Hepatocyte (in vitro differentiated cells): Measurements from ENCODE around the gene CD93.

Experiments
- CTCF ChIP-seq: fragments of 200-600 bp; sonication (generic); IDR thresholded peaks from 2 replicates; pipeline ENCODE4 v1.5.1; 2016; ENCODE audit warnings: antibody characterized with exemption, mild to moderate bottlenecking; ENCODE audit not compliant: poor library complexity
- EZH2 ChIP-seq: fragments of 200-600 bp; sonication (generic); IDR thresholded peaks from 2 replicates; pipeline ENCODE4 v1.6.1; 2016; ENCODE audit warnings: antibody characterized with exemption, mild to moderate bottlenecking, borderline replicate concordance
- EZH2phosphoT487 ChIP-seq: fragments of 200-600 bp; sonication (generic); IDR thresholded peaks from one replicate; pipeline ENCODE4 v1.6.1; 2018; ENCODE audit warnings: antibody characterized with exemption, mild to moderate bottlenecking, low read depth, moderate library complexity; ENCODE audit not compliant: unreplicated experiment, severe bottlenecking

- TF ChIP-seq CTCF (no peak), EZH2phosphoT487 (no peak), EZH2 (no peak)
Observed at GRCh38 chr20:23090878-23091277, 4.8 kb upstream of the CD93 start.
